ENCODE results near the gene DGKD. TPM values are rescaled to one million over a fixed set of nuclear protein-coding genes. Genes with fewer than 3 reads are reported as not detected.

DGKD gene
- total RNA-seq, 1 experiment from 2014 or later = 52.0 TPM

DNA sequence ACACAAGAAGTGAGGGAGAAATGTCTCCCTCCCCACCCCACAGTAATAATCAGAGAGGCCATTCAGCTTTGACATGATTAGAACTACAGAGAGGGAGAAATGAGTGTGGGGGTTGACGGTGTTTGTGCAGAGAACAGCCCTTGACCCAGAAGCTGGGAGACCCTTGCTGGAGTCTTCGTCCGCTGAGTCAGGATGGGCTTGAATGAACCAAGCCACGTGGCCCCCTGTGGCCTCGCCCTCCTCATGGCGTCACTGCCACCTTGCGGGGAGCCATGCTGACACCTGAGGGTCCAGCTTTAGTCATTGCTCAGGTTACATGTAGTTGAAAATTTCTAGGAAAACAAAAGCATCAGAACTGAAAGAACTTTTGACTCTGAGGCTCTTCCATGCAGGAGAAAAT lies 101.2 kb downstream of the DGKD start (continued):
- TF ChIP-seq CTCF (IDR thresholded peaks at IDR 0.05 in 2 of 3, conservative IDR thresholded peaks at IDR 0.05 in 1 of 3; ENCODE audit: borderline replicate concordance in 1 of 3, insufficient read depth in 1 of 3, low read depth in 2 of 3, low read length in 2 of 3) (no peak), CEBPB (IDR thresholded peaks at IDR 0.05; ENCODE audit: low read depth) (no peak)

- CTCF ChIA-PET = no interaction called here
- no peaks in the 10 kb centered on the region for H4K20me1 ChIP-seq (ENCODE audit: insufficient read depth)
- no peak for ATAC-seq
- no peak for DNase-seq (ENCODE audit: low read depth, low spot score)
- H3K4me2 ChIP-seq (ENCODE audit: low read length) = no peak overlapping the region
- H3K9me2 ChIP-seq (ENCODE audit: insufficient read depth) = no peaks in the 10 kb centered on the region
- intact Hi-C loops (cut with micrococcal nuclease) = no loop called here
- H3K4me3 ChIP-seq (replicated peaks in 1 of 2; ENCODE audit: low read depth in 1 of 2, low read length in 2 of 2) = no peak overlapping the region
- H3K9ac ChIP-seq (ENCODE audit: low read length) = no peak overlapping the region
- peaks cover 30 to 41% of the 10 kb centered on the region in 2 experiments; a peak in 3 of 4 replicates for H3K36me3 ChIP-seq (ENCODE audit: control insufficient read depth in 1 of 2, insufficient read depth in 2 of 2, low read length in 2 of 2)
- no peaks in the 10 kb centered on the region for H3K79me2 ChIP-seq (ENCODE audit: insufficient read depth, low read length)
- H3K27me3 ChIP-seq (ENCODE audit: insufficient read depth, low read length) = no peaks in the 10 kb centered on the region
- no peak overlapping the region for H3K27ac ChIP-seq (ENCODE audit: low read depth, low read length)
- POLR2A ChIA-PET = no interaction called here
- TF ChIP-seq ZNF274 (IDR thresholded peaks at IDR 0.05; ENCODE audit: low read depth, low read length) (no peak), ATF3 (IDR thresholded peaks at IDR 0.05) (no peak), JUND (IDR thresholded peaks at IDR 0.05) (no peak), SP1 (IDR thresholded peaks at IDR 0.05; ENCODE audit: low read depth) (no peak), CBX3 (IDR thresholded peaks at IDR 0.05; ENCODE audit: low read depth) (no peak)
- RAD21 ChIA-PET (ENCODE audit: low non-redundant PET in 1 of 2, low total read pairs in 2 of 2, uncharacterized antibody in 2 of 2, unreplicated experiment in 2 of 2) = no interaction called here
- BruUV-seq (replicated peaks) = no TSS peak
- no peak overlapping the region for H2AFZ ChIP-seq (ENCODE audit: low read depth, low read length, poor library complexity, severe bottlenecking)
- no peaks in the 10 kb centered on the region for H3K4me1 ChIP-seq (ENCODE audit: control insufficient read depth in 1 of 2, insufficient read depth in 2 of 2, low read length in 2 of 2)
- no peaks in the 10 kb centered on the region for H3K9me3 ChIP-seq (ENCODE audit: control insufficient read depth in 1 of 2, insufficient read depth in 1 of 2, low read depth in 1 of 2, low read length in 2 of 2)
Measured at GRCh38 chr2:233456111-233456510, 101.8 kb downstream of the DGKD start.

DNA sequence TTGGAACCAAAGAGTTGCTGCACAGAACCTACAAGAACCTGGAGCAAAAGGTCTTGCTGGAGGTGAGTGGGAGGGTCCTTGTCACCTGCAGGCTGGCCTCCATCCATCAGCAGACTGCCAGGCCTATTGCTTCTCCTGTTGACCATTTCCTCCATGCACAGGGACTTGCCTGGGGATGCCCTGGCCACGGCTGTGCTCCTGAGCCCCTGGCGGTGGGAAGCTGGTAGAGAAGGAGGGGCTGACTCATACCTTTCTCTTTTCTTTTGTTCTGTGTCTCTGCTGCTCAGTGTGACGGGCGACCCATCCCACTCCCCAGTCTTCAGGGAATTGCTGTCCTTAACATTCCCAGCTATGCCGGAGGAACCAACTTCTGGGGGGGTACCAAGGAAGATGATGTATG lies 102.6 kb downstream of the DGKD start:
- H3K9me3 ChIP-seq (ENCODE audit: control insufficient read depth in 1 of 2, insufficient read depth in 1 of 2, low read depth in 1 of 2, low read length in 2 of 2) = no peaks in the 10 kb centered on the region
- DNase-seq (ENCODE audit: low read depth, low spot score) (no peak), ATAC-seq (no peak)
- CTCF ChIA-PET = no interaction called here
- peaks cover 30 to 36% of the 10 kb centered on the region in 2 experiments; a peak in 3 of 4 replicates for H3K36me3 ChIP-seq (ENCODE audit: control insufficient read depth in 1 of 2, insufficient read depth in 2 of 2, low read length in 2 of 2)
- H3K79me2 ChIP-seq (ENCODE audit: insufficient read depth, low read length) = no peaks in the 10 kb centered on the region
- H3K4me1 ChIP-seq (ENCODE audit: control insufficient read depth in 1 of 2, insufficient read depth in 2 of 2, low read length in 2 of 2) = no peaks in the 10 kb centered on the region
- TF ChIP-seq YY1 (IDR thresholded peaks at IDR 0.05; ENCODE audit: extremely low read depth, insufficient replicate concordance, low read depth, low read length) (no peak), POLR2AphosphoS5 (IDR thresholded peaks at IDR 0.05; ENCODE audit: low read depth, low read length) (no peak), RAD21 (IDR thresholded peaks at IDR 0.05; ENCODE audit: low read depth) (no peak), CBX3 (IDR thresholded peaks at IDR 0.05; ENCODE audit: low read depth) (no peak), EZH2 (IDR thresholded peaks at IDR 0.05) (no peak), ZFX (IDR thresholded peaks at IDR 0.05) (no peak)
- POLR2A ChIA-PET = no interaction called here
- H4K20me1 ChIP-seq (ENCODE audit: insufficient read depth) = no peaks in the 10 kb centered on the region
- no peaks in the 10 kb centered on the region for H3K9me2 ChIP-seq (ENCODE audit: insufficient read depth)
- BruUV-seq (replicated peaks) = no TSS peak
- no peaks in the 10 kb centered on the region for H3K27me3 ChIP-seq (ENCODE audit: insufficient read depth, low read length)
- RAD21 ChIA-PET (ENCODE audit: low non-redundant PET in 1 of 2, low total read pairs in 2 of 2, uncharacterized antibody in 2 of 2, unreplicated experiment in 2 of 2) = no interaction called here
- H3K4me3 ChIP-seq (replicated peaks in 1 of 2; ENCODE audit: low read depth in 1 of 2, low read length in 2 of 2) = no peak overlapping the region
- H3K4me2 ChIP-seq (ENCODE audit: low read length) = no peak overlapping the region
- H2AFZ ChIP-seq (ENCODE audit: low read depth, low read length, poor library complexity, severe bottlenecking) = no peak overlapping the region
- intact Hi-C loops (cut with micrococcal nuclease) = no loop called here
- H3K27ac ChIP-seq (ENCODE audit: low read depth, low read length) = no peak overlapping the region
- H3K9ac ChIP-seq (ENCODE audit: low read length) = no peak overlapping the region
